ENCODE data around the gene NTRK2.
"Not testable (repeated sequence)": the region's sequence is repeated elsewhere in the genome, so short reads cannot be mapped to it uniquely, and the experiment has no call there.

NTRK2 gene

DNA sequence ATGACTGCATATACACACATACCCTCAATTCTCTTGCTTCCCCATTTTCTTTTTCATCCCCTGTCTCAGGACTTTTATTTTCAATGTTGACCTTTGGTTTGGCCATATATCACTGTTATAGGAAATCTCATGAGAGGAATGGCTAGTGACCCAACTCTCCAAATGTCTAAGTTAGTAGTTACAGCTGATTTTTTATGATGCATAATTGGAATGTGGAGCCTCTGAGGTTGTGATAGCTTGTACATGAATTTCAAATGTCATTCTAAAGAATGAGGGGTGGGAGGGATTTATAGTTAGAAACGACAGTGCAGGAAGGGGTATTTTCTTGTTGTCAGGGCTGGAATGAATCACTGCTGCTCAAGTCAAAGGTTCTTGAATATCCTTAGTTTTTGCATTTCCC is 356.1 kb downstream of the NTRK2 start:
- no peak for DNase-seq (ENCODE audit: low spot score)

DNA sequence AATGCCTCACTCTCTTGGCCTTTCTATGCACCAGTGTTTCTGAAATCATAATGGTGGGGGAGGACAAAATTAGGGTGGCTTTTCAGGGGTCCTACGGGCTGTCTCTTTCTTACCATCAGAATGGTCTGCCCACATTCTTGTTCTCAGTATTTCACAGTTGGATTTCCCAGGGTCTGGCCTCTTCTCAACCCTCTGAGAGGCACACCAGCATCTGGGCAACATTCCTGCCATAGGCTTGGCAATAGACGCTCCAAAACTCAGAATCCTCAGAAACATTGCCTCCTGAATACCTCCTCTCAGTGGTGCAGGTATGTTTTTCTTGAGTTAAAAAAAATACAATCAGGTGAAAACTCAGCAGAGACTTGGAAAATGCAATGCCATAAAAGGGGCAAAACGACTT is 358.3 kb downstream of the NTRK2 start:
- DNase-seq (ENCODE audit: low spot score) = no peak

- no peak for DNase-seq (ENCODE audit: low spot score)
Observed at GRCh38 chr9:85030316-85030715, 360.8 kb downstream of the NTRK2 start.

DNA sequence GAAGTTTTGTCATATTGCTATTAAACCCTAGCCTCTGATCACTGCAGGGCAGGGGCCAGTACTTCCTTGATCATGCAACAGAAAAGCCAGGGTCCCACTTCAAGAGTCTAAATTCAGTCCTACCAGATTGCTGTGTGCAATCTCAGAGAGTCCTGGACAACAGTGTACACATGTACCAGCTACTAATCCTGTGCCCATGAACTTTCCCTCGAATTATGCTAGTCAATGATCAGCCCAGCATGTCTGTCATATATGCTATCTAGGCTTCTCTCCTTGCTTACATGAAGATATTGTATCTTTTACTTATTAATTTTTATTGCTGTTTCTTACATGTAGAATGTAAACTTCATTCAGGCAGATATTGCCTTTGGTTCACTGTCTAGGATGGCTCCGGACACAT is 367.0 kb downstream of the NTRK2 start:
- DNase-seq (ENCODE audit: low spot score) = no peak

- no peak for DNase-seq (ENCODE audit: low spot score)
Observed at GRCh38 chr9:85038061-85038460, 368.5 kb downstream of the NTRK2 start.

GRCh38 chr9:85038824-85039608 is 369.5 kb downstream of the NTRK2 start:
- DNase-seq (ENCODE audit: low spot score) = no peak

DNA sequence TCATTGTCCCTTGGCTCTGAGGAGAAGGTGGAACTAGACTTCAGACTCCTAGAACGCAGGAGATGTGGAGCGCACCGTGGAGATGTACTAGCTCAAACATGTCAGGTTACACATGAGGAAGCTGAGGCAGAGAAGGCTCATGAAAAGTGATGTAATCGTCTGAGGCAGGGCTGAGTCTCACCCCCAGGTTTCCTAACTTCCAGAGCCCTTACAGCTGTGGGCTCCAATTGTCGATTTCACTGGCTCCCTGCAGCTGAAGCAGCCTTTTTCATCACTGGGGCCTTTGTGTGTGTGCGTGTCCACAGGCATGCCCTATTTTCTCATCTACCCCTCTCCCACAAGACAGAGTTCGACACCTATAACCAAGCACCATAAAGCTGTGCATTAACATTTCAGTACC is 370.6 kb downstream of the NTRK2 start:
- DNase-seq (ENCODE audit: low spot score) = no peak

- DNase-seq (ENCODE audit: low spot score) = no peak
Observed at GRCh38 chr9:85040821-85041465, 371.4 kb downstream of the NTRK2 start.

DNA sequence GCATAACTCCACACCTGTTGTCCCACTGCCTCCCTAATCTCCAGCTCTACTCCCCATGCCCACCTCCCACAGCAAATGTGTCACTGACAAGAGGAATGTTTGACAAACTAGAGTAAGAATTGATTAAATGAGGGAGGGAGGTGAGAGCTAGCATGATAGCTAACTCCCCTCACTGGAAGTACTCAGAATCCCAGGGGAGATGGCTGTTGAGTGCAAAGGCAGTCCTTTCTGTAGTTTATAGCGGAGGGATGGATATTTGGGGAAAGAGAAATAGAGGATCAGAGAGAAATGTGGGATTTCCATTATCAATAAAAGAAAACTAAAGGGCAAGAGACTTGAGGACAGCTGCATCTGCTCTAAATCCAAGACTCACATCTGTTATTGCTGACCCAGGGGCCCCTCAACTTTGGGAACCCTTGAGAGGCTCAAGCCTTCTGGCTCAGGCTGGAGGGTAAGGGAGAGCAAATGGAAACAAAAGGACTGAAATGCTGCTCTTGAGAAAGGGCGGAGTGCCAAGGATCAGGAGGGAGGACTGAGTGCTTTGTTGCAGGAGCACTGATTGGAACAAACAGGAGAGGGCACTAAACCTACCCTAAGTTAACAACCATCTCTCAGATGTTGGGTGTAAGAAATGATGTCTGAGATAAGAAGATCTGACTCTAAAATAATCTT is 372.1 kb downstream of the NTRK2 start:
- no peak for DNase-seq (ENCODE audit: low spot score)

DNA sequence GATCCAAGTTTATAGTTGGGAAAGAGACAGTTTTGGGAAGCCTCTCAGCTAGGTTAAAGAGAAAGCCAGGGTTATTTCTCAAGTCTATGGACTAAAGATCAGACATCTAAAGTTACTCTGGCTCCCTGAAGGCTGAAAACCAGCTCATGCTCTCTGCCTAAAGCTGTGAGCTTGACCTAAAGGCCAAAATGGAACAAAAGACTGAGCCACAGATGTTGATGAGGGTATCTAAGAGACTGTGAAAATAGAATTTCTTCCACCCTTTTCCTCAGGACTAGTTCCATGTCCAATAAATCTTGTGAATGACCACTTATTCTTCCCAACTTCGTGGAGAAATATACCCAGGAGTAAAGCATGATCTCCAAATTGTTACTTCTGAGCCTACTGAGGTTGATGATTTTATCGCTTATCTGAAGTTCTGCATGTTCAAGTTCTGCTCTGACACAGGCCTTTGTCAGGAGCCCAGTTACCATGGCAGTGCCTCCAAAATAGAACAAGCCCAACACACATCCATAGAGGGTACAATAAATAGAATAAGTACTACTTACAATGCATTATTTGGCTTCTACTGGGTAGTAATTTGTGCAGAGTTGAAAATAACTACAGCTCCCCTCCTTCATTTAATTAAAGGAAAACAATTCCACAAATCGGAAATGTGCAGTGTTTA is 373.6 kb downstream of the NTRK2 start:
- no peak for DNase-seq (ENCODE audit: low spot score)

DNA sequence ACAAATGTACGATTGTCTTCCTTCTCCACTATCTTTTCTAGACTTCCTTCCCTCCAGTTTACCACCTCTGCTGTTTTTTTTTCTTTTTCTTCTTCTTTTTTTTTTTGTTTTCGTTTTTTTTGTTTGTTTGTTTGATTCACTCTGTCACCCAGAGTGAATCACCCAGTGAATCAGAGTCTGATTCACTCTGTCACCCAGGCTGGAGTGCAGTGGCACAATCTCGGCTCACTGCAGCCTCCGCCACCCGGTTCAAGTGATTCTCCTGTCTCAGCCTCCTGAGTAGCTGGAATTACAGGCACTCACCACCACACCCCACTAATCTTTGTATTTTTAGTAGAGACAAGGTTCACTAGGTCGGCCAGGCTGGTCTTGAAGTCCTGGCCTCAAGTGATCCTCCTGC is 375.7 kb downstream of the NTRK2 start:
- DNase-seq (ENCODE audit: low spot score) = no peak

GRCh38 chr9:85046475-85046874 is 376.9 kb downstream of the NTRK2 start:
- no peak for DNase-seq (ENCODE audit: low spot score)

GRCh38 chr9:85053206-85053786 is 383.8 kb downstream of the NTRK2 start:
- no peak for DNase-seq (ENCODE audit: low spot score)

DNA sequence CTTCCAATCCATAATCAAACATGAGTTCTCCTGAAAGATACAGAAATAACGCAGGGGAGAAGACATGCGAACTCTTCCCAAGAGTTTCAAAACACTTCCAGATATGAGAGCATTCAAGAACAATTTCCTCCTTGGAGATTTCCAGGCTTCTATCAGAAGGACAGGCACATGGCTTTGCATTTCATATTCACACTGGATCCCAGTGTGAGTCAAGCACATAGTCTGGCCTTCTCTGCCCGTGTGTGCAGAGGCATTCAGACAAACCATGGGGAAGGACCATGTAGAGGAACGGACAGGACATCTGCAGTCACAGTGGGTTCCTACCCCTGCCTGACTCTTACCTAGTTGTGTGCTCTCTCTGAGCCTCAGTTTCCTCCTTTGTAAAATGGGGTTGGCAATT is 384.5 kb downstream of the NTRK2 start:
- no peak for DNase-seq (ENCODE audit: low spot score)

DNA sequence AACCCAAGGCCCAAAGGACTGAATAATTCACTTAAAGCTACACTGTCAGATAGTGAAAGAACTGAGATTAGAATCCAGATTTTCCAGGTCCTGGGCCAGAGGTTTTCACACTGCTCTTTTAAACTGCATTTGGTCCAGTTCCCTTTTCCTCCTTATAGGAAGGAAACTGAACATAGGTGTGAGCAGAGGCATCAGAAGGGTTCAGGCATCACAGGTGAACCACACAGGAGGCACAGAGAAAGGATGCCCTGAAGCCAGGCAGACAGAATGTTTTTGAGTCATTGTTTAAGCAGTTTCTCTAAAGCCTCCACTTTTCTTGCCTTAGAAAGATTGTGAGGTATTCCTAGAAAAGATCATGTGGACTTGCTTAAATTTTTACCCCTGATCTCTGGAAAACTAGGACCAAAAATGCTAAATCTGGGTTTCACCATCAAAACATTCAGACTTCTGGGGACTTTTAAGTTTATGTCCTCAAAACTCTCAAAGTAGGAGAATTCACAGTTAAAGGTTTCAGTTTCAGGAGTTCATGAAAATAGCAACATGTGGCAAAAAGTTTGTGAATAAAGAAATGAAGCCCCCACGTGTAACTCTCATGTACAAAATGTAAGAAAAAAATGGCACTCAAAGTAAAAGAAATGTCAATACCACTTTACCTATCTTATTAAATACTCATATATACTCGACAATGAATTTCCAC is 386.1 kb downstream of the NTRK2 start:
- no peak for DNase-seq (ENCODE audit: low spot score)

- no peak for DNase-seq (ENCODE audit: low spot score)
Observed at GRCh38 chr9:85056203-85056572, 386.7 kb downstream of the NTRK2 start.

DNA sequence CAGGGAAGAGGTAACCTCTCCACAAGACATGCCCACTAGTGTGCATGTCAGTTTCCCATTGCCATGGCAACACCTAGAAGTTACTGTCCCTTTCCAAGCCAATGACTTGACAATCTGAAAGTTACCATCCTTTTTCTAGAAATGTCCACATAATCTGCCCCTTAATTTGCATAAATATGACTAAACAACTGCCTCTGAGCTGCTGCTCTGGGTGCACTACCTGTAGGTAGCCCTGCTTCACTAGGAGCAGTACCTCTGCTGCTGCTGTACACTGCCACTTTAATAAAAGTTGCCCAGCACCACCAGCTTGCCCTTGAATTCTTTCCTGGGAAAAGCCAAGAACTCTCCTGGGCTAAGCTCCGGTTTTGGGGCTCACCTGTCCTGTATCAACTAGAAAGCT is 392.4 kb downstream of the NTRK2 start:
- no peak for DNase-seq (ENCODE audit: low spot score)

DNA sequence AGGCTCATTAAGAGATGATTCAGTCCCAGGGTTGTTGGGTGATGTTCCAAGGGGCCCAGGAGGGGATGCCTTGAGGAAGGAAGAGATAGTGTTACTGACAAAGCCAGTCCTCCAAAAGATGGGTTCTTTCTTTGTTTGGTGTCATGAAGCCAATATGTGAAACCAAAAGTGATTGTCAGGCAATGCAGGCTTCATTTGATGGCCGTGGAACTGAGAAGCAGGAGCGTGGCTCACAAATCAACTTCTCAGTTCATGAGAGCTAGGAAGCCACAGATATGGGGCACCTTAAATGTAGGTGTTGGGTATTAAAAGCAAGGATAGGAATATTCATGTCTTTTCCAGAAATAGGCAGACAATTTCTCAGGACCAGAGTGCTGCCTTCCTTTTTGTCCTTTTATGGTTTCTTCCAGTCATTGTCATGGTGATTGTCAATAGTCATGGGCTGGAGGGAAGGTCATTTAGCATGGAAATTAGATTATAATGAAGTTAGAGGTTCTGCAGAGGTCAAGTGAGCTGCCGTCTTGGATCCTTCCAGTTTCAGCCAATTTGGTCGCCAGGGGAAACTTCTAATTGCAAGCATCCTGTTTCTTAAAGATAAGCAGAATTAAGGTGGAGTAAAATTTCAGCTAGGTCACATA is 393.0 kb downstream of the NTRK2 start:
- no peak for DNase-seq (ENCODE audit: low spot score)

GRCh38 chr9:85064811-85065371 is 395.4 kb downstream of the NTRK2 start:
- DNase-seq (ENCODE audit: low spot score) = no peak

DNA sequence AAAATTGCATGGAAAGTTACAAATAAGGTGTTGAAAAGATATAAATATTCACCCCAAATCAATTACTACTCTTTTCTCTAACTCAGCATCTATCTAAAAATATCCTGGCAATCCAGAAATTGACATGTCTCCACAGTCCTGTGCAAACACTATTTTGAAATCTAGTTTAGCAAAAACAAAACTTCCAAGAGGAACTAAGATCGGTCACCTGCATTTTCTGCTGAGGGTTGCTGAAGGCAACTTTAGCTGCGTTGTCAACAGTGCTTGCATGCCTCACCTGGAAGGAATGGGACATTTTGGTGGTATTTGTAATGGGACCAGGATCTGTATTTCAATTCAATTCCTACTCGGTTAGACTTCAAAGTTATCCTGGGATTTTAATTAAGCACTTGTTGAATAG is 398.3 kb downstream of the NTRK2 start:
- DNase-seq (ENCODE audit: low spot score) = no peak

DNA sequence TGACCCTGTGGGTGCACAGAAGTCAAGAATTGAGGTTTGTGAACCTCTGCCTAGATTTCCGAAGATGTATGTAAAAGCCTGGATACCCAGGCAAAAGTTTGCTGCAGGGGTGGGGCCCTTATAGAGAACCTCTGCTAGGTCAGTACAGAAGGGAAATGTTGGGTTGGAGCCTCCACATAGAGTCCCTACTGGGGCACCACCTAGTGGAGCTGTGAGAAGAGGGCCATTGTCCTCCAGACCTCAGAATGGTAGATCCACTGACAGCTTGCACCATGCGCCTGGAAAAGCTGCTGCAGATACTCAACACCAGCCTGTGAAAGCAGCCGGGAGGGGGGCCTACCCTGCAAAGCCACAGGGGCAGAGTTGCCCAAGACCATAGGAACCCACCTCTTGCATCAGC is 399.9 kb downstream of the NTRK2 start:
- not testable (repeated sequence) for DNase-seq (ENCODE audit: low spot score)

Data from AG08396 (cell line).